Measurements from ENCODE around the gene PACC1. TPM values are rescaled to one million over a fixed set of nuclear protein-coding genes. Genes with fewer than 3 reads are reported as not detected.

The PACC1 gene
- total RNA-seq, 1 donor from 2014 or later = 25.8 TPM

DNA sequence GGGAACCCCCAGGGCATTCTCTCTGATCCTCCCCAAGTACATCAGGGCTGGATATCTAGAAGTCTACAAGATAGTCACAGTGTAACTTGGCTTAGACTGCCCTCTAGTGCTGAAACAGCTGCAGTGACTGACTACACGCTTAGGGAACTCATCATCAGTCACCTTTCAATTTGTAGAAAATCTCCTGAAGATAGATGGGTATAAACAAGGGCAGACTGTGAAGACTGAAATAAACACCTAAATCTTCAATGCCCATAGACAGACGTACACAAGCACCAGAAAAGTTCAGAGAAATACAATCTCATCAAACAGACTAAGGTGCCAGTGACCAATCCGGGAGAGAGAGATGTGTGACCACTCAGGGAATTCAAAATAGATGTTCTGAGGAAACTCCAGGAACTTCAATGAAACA, 46.6 kb downstream of the PACC1 start:
- no peak for DNase-seq
- Mint-ChIP-seq H3K4me3 (ENCODE audit: unreplicated experiment) (no peak overlapping the region), H3K27me3 (ENCODE audit: unreplicated experiment) (peaks cover 1% of the 10 kb centered on the region), H3K4me1 (ENCODE audit: low read depth, unreplicated experiment) (no peaks in the 10 kb centered on the region), H3K27ac (ENCODE audit: unreplicated experiment) (no peak overlapping the region), H3K9me3 (ENCODE audit: unreplicated experiment) (peaks cover 1% of the 10 kb centered on the region), H3K36me3 (ENCODE audit: unreplicated experiment) (peaks cover 17% of the 10 kb centered on the region)
- TF ChIP-seq, protein P1, sequence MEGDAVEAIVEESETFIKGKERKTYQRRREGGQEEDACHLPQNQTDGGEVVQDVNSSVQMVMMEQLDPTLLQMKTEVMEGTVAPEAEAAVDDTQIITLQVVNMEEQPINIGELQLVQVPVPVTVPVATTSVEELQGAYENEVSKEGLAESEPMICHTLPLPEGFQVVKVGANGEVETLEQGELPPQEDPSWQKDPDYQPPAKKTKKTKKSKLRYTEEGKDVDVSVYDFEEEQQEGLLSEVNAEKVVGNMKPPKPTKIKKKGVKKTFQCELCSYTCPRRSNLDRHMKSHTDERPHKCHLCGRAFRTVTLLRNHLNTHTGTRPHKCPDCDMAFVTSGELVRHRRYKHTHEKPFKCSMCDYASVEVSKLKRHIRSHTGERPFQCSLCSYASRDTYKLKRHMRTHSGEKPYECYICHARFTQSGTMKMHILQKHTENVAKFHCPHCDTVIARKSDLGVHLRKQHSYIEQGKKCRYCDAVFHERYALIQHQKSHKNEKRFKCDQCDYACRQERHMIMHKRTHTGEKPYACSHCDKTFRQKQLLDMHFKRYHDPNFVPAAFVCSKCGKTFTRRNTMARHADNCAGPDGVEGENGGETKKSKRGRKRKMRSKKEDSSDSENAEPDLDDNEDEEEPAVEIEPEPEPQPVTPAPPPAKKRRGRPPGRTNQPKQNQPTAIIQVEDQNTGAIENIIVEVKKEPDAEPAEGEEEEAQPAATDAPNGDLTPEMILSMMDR (IDR thresholded peaks at IDR 0.05; ENCODE audit: partially characterized antibody, unreplicated experiment) = peak; percentile 51

DNA sequence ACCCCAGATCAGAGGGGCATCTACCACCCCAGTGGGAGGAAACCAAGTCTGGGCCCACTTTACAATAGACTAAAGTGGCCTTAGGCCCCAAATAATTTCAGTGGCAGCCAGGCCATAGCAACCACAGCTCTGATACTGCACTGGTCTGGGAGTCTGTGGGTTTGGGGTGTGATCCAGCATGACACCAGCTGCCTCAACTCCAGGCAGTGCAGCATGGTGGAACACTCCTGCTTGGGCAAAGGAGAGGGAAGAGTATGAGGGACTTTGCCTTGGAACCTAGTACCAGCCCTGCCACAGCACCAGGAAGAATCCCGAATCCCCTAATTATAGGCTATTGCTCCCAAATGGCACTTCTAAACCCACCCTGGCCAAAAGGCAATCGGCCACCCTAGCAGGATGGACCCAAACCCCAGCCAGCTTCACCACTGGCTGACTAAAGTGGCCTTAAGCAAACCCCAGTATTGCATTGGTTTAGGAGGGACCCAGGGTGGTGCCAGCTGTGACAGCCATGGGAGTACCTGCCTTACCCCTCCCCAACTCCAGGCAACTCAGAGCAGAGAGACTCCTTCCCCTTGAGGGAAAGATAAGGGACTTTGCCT, 47.1 kb downstream of the PACC1 start:
- peaks cover 1% of the 10 kb centered on the region for H3K27me3 Mint-ChIP-seq (ENCODE audit: unreplicated experiment)
- H3K36me3 Mint-ChIP-seq (ENCODE audit: unreplicated experiment) = peaks cover 13% of the 10 kb centered on the region
- H3K27ac Mint-ChIP-seq (ENCODE audit: unreplicated experiment) = no peak overlapping the region
- H3K4me1 Mint-ChIP-seq (ENCODE audit: low read depth, unreplicated experiment) = no peaks in the 10 kb centered on the region
- TF ChIP-seq, protein P1 (IDR thresholded peaks at IDR 0.05; ENCODE audit: partially characterized antibody, unreplicated experiment) = no peak
- DNase-seq = no peak
- H3K9me3 Mint-ChIP-seq (ENCODE audit: unreplicated experiment) = peaks cover 1% of the 10 kb centered on the region
- H3K4me3 Mint-ChIP-seq (ENCODE audit: unreplicated experiment) = no peak overlapping the region

DNA sequence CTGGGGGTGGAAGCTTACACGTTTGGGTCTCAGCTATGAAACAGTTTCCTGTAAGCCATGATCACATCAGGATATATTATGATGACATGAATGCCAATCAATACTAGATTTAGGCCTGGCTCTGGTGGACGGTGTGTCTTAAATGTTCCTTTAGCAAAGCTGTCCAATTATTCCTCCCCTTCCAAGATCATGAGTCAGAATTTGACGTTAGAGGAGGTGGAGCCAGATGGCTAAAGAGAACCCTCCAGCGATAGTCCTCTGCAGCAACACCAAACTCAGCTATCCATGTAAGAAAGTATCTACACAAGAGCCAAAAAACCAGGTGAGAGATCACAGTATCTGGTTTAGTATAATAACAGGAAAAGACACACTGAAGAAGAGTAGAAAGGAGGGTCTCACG, 47.8 kb downstream of the PACC1 start:
- TF ChIP-seq, protein P1 (IDR thresholded peaks at IDR 0.05; ENCODE audit: partially characterized antibody, unreplicated experiment) = no peak
- Mint-ChIP-seq H3K4me3 (ENCODE audit: unreplicated experiment) (no peak overlapping the region), H3K36me3 (ENCODE audit: unreplicated experiment) (peaks cover 13% of the 10 kb centered on the region), H3K9me3 (ENCODE audit: unreplicated experiment) (peaks cover 1% of the 10 kb centered on the region), H3K4me1 (ENCODE audit: low read depth, unreplicated experiment) (no peaks in the 10 kb centered on the region), H3K27ac (ENCODE audit: unreplicated experiment) (no peak overlapping the region), H3K27me3 (ENCODE audit: unreplicated experiment) (no peaks in the 10 kb centered on the region)
- no peak for DNase-seq

DNA sequence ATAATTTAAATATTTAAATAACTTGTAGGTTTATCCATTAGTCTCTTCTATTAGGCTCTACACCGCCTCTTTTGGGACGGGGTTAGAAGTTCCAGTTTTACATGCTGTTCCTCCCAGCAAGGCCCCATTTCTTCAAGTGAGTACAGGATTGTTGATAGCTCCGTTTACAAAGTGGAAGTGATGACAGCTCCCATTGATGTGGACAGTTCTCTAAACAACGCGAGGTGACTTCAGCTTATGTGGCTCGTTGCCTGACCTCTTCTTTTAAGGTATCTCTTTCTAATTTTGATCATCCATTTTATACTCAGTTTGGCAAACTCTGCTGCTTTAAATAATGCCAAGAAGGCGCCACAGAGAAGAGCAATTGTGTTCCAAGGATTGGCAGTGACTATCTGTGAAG, 49.7 kb downstream of the PACC1 start:
- H3K36me3 Mint-ChIP-seq (ENCODE audit: unreplicated experiment) = peaks cover 12% of the 10 kb centered on the region

More for the DNA sequence above, 49.7 kb downstream of the PACC1 start:
- H3K9me3 Mint-ChIP-seq (ENCODE audit: unreplicated experiment) = peaks cover 1% of the 10 kb centered on the region
- TF ChIP-seq, protein P1 (IDR thresholded peaks at IDR 0.05; ENCODE audit: partially characterized antibody, unreplicated experiment) = no peak
- no peaks in the 10 kb centered on the region for H3K27me3 Mint-ChIP-seq (ENCODE audit: unreplicated experiment)
- no peak overlapping the region for H3K4me3 Mint-ChIP-seq (ENCODE audit: unreplicated experiment)
- DNase-seq = no peak
- H3K27ac Mint-ChIP-seq (ENCODE audit: unreplicated experiment) = no peak overlapping the region
- H3K4me1 Mint-ChIP-seq (ENCODE audit: low read depth, unreplicated experiment) = no peaks in the 10 kb centered on the region
